GM18873 (cell line): ENCODE results near the gene RORB.

Experiments used
- ATAC-seq: cut with Tn5 transposase; IDR thresholded peaks from one replicate; pipeline ENCODE4 v1.9.1; 2021; ENCODE audit warnings: mild to moderate bottlenecking, moderate library complexity, moderate number of reproducible peaks; ENCODE audit not compliant: unreplicated experiment, low FRiP score

The RORB gene

DNA sequence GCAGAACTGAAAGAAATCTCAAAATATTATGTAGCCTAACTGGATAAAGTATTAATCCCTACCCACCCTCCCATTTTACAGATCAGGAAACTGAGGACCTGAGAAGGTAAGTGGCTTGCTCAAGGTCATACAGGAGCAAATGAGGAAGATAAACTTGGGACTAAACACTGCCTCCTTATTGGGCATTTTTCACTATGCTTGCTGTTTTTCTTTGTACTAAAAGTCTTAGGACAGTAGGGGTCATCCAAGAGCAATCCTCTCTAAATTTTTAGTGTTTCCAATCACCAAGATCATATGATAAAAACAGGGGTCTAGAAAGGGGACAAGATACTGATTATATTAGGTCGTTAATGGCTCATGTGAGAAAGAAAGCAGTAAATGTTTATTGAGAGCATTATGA is 80.8 kb downstream of the RORB start:
- no peak for ATAC-seq

DNA sequence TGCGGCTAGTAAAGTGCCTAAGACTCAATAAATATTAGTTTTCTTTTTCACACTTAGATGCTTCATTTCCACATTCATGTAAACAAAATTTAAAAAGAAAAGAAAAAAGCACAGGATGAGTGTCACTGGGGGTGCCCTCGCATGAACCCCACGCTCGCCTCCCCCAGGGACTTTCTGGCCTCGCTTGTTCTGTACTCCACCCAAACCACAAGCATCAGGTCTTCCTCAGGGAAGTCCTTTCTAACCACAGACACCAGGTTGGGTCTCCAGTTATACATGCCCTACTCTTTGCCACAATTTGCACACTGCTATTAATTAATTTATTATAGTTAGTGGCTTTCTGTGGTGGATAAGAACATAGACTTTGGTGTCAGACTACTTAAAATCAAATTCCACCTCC is 92.4 kb downstream of the RORB start:
- no peak for ATAC-seq

DNA sequence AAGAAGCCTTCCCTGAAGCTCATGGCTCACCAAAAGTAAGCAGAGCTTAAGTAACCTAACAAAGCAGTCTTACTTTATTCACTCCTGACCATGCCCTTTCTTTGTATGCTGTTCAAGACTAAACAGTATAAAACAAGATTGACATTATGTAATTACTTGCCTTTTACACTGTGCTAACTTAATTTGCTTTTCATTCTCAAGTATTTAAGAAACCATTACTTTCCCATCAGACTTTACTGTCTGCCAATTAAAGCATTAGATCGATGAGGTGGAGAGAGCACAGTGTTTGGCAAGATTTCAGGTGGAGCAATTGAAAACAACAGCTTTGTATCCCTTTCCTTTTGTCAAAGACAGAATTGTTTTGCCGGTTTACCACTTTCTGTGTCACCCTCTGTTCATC is 98.2 kb downstream of the RORB start:
- ATAC-seq = no peak

DNA sequence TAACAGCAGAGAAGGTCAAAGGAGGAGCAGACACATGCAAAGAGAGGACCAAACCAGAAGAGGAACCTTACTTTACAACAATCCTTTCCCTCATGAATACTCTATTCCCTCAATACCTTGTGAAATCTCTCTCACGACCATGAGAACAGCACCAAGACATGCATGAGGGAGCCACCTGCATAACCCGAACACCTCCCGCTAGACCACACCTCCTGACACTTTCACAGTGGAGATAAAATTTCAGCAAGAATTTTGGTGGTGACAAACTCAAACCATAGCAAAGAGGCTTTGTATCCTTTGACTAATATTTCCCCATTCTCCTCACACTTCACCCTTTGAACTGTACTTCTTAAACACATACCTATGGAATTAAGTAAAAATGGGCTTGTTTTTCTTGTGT is 101.7 kb downstream of the RORB start:
- ATAC-seq = no peak

DNA sequence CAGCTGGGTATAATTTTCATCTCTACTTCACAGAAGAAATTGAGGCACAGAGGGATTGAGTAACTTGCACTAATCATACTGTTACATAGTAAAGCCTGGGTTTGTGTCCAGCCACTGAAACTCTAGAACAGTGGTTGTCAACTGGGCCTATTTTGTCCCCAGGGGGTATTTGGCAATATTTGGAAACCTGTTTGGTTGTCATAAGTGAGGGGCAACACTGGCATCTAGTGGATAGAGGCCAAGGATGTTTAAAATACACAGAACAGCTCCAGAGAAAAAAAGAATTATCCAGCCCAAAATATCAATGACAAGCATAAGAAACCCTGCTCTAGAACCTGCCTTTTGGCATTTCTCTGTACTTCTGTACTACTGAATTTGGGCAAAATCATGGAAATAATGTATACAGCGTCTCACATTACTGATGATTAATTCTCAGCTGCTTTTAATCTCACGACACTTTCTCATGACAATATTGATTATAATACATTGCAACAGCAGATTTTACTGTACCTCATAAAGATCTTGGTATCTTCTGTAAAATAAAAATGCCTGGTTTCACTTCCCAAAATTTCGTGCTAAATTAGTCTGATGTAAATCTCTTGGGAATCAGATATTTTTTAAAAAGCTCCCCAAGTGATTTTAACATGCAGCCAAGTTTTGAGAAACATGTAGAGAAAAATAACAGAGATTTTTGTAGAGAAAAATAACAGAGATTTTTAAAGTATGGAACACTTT is 112.7 kb downstream of the RORB start:
- no peak for ATAC-seq

DNA sequence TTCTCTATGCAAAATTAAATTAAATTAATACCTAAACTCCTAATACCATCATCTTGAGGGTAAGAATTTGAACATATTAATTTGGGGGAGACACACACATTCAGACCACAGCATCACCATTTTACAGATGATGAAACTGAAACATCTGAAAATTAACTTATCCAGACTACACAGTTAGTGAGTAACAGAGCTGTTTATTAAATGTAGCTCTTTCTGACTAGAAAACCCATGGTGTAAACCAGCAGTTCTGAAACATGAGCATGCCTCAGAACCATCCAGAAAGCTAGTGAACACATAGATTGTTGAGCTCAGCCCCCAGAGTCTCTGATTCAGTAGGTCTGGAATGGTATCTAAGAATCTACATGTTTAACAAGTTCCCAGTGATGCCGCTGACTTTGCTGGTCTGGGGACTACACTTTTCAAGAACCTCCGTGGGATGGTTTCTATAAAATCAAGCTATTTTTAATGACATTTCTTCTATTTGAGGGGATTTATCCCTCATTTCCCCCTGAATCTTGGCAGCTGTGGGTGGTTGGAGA is 113.5 kb downstream of the RORB start:
- no peak for ATAC-seq

DNA sequence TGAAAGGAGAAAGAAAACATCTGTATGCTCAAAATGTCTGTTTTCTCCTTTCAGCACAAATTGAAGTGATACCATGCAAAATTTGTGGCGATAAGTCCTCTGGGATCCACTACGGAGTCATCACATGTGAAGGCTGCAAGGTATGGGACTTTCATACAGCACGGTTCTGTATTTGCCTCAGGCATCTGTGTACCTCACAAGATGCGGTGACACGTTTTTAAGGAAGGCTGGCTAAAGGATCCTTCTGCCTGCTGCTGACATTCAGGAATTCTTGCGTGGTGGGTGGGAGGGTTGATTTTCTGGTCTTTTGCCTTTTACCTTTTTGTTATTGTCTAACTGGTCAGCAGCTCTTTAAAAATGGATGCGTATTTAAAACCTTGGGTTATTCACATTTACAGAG is 133.1 kb downstream of the RORB start:
- ATAC-seq = no peak

DNA sequence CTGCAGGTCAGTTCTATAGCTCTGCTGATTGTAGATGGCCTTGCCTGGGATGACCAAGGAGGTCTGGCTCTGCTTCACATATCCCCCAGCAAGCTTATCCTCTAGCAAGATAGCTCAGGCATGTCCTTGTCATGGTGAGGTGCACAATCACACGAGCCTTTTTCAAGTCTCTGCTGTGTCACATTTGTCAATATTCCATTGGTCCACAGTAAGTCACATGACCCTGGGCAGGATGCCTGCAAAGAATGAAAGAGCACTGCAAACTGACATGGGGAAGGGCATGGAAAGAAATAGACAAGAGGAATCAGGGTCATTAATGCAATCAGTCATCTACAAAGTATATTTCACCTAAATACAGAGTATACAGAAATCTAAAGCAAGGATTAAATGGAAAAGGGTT is 142.0 kb downstream of the RORB start:
- ATAC-seq = no peak

DNA sequence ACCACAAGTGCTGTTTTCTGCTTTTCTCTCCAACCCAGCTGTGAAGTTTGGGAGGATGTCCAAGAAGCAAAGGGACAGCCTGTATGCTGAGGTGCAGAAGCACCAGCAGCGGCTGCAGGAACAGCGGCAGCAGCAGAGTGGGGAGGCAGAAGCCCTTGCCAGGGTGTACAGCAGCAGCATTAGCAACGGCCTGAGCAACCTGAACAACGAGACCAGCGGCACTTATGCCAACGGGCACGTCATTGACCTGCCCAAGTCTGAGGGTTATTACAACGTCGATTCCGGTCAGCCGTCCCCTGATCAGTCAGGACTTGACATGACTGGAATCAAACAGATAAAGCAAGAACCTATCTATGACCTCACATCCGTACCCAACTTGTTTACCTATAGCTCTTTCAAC is 145.2 kb downstream of the RORB start:
- no peak for ATAC-seq

DNA sequence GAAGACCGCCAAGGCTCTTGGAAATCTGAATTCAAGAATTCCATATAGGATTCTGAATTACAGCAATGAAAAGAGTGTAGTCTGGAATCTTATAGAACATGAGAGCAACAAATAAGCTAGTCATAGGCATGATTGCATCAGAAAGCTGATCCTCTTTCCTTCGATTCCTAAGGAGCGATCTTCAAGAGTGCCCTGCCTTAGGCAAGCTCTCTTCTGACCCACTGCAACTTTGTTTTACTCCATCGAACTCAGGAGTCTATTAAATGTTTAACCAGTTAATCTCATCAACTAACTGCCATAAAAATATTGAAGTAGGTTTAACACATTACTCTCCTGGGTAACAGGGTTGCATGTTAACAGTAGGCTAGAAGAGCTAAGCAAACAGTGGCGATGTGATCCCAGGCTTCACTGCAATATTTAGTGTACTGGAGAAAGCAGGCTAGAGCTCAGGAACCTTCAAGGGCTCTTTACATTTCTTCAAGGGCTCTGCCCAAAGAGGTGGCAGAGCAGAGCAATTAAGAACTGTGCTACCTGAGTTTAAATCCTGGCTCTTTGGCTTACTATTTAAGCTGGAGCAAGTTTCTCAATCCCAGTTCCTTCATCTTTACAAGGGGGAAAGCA is 146.3 kb downstream of the RORB start:
- no peak for ATAC-seq

DNA sequence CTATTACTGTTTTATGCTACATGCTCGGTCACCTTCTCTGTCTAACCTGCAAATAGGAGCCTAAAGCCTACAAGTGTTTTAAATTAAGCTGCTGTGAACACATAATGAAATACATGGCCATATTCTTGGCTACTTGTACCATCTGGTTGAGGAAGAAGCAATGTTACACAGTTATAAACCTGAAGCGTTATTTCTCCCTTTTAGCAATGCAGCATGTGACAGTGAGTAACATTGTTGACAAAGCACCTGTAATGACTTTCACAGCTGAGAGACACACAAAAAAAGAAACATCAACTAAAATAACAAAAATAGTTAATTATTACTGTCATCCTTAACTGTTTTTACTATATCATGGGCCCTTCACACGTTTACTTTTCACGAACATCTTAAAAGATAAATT is 146.9 kb downstream of the RORB start:
- ATAC-seq = no peak

DNA sequence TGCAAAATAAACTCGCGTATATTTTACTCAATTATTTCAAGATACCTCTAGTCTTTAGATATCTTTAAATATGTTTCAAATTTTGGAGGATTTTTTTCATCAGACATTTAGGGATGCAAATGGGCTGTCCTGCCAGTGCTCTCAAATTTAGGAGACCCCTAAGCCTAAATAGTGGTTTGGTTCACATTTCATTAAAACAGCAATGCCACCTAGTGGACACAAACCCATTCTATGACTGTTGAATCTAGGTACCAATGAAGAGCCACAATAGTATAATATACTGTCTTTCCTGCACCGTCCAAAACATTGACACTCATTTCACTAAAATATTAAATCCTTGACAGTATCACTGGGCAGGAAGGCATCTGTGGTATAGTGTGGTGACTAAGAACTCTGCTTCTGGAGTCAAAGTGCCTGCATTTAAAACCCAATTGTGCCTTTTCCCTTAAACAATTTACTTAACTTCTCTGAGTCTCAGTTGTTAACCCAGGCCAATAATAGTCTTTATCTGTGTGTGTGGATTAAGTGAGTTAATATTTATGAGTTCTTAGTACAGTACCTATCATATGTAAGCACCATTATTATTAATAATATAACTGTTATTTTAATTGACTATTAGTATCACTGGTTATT is 148.0 kb downstream of the RORB start:
- no peak for ATAC-seq

DNA sequence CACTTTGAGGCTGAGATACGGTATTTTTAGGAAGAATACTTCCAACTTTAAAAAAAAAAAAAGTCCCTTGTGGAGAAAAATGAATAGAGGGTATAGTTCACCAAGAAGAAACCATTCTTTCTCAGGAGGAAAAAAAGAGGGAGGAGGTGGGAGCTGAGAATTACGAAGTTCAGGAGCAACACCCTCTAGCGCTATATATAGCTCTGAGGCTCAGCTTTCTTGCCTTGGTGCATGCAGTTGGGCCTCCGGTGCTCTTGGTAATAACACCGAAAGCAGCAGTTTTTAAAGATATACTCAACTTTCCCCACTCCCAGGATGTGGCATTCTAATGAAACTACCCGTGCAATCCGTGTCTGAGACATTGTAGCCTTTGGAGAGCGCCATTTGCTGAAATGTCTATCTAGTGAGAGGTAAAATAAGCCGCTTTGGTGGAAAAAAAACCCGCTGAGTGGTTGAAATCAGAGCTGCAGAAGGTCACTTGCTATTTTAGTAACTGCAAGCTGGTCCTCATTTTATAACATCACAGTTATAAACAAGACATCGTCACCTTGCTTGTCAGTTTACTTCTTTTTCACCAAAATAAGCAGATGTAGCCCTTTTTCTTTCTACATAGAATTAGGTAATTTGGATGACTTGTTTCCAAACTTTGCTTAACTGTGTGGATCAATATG is 156.4 kb downstream of the RORB start:
- no peak for ATAC-seq

DNA sequence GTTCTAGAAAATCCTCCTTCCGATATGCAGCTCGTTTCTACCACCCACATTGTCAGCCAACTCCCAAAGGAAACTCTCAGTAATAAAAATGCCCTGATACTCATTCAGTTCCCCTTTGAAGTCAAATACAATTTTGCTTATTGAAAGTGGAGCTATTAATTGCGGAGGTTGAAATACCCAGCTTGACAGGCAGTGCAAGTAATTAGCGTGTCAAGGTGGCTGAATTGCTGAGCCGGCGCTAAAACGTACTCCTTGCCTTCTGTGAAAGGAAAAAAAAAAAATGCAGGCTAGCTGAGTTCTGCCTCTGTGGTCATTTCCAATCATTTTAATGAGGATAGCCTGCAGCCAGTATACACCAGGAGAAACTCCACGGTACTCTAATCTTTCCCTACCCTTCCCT is 165.5 kb downstream of the RORB start:
- no peak for ATAC-seq

DNA sequence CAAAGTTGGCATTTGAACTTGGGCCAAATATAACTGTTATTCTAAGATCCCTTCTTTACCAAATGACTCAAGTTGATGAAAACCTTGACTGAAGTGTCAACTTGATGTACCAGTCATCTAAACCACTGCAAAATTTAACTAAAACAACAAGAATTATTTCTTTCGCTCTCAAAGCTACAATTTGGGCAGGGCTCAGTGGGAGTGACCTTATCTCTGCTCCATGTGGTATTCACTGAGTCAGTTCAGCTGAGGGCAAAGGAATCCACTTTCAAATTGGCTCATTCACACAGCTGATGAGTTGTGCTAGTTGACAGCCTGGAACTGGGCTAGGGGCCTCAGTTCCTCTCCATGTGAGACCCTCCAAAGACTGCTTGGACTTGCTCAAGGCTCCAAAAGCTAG is 166.3 kb downstream of the RORB start:
- ATAC-seq = no peak

DNA sequence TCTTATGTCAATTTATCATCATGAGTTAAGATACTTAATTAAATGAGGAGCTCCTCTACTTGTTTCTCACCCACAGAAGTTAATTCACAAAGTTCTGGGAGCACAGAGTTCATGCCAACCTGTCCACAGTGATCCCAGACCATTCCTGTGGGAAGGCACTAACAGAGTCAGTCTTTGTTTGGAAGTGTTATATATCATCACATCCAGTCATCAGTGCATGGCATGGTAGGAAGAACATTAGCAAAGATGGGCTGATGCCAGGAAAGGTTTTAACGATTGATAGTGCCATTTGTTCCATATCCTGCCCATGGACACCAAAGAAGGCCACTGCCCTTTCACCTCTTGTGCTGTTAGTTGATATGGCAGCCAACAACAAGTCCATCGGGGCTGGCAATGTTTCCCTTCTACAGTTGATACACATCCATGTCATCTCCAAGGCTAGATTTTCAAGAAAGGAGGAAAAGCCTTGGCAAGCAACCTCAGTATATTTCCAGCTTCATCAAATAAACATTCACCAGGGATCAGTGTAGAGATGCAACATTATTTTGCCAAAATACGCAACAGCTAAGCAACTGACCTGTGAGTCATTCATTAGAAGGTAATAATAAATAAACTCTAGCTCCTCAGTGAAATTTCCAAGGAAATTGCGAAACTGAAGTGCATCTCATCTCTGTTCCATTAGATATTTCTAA is 169.6 kb downstream of the RORB start:
- no peak for ATAC-seq

DNA sequence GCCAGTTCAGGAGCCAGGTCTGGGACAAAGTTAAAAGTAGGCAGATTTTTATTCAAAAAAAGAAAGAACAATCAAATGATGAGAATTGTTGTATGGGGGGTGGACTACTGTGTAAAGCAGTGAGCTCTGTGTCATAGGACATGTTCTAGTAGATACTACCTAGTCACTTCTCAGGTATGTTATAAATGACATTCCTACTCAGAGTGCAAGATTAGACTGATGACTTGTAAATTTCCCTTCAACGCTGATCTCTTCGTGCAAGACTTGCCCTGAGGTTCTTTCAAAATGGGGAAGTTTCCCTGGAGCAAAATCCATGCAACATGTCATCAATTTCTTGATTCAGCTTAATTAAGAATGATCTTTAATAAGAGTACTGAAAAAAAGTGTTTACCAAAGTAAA is 175.1 kb downstream of the RORB start:
- no peak for ATAC-seq

DNA sequence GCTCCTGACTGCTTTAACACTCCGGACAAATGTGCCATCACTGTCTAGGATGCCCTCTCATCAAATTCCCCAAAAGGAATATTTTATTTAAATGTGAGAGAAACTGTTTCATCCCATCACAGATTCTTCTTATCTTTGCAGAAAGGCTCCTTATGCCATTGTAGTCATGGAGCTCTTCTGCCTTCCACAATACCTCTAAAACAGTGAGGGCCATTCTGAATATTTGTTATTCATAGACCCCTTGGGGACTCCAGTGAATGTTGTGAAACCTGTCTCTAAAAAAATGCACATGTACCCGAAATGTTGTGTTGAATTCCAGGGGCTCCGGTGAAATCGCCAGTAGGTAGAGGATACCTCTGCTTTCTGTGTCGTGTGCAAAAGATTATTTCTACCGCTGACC is 176.9 kb downstream of the RORB start:
- ATAC-seq = no peak

DNA sequence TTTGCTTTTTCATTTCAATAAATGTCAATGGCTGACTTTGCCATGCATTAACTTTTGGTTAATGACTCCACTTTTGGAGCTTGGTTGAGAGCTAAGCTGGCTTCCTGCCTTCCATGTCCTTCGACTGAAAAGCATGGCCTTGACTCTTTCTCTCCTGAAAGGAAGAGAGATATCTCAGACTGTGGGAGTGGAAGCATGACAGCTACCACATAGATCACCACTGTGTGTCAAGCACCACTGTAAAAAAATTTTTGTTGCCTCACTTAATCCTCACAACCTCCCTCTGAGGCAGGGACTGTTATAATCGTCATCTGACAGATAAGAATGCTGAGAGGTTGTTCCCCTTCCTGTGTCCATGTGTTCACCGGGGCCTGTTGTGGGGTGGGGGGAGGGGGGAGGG is 184.8 kb downstream of the RORB start:
- no peak for ATAC-seq

DNA sequence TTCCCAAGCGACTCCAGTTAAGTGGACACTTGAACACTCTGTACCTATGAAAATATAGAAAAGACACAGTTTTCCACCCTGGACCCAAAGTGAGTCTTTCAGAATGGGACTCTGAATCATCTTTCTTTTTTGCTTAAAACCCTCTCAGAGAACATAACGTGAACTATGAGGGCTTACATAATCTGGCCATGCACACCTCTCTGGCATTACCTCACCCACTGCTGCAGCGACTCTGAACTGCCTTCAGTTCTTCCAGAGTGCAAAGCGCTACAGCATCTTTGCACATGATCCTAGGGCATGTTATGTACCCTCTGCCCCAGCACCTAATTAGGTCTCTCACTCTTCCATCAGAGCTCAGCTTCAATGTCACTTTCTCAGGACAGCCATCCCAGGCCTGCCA is 186.2 kb downstream of the RORB start:
- ATAC-seq = no peak

DNA sequence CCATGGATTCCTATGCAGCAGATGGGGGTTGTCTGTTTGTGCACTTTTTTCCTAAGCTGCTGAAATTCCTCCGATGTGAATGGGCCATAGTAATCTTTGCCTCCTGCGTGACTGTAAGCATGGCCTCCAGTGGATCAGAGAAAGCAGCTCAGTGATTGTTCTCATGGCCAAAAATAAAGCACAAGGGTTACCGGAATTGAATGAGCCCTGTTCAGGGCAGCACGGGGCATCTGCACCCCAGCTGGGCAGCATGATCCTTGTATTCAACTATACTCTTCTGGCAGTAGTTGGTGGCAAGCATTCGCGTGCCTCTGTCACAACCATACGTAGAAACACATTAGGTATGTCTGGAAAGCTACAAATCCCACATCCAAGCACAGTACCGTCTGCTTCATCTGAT is 193.9 kb downstream of the RORB start:
- ATAC-seq = no peak
